ENCODE measurements around the gene SLC3A2. TPM values are rescaled to one million over a fixed set of nuclear protein-coding genes. Genes with fewer than 3 reads are reported as not detected.

SLC3A2 gene
- total RNA-seq: 216 and 237 TPM in 2 replicates

GRCh38 chr11:62880803-62881578 lies at the start of gene SLC3A2:
SLC3A2 (plus strand) TSS chr11:62880896; CDS start chr11:62881024, 128 bp downstream.

GRCh38 chr11:62831520-62832335 lies 49.0 kb upstream of the SLC3A2 start, which contains the start of gene STX5:
STX5 (minus strand) TSS chr11:62832051; CDS start chr11:62831243, 808 bp downstream.

GRCh38 chr11:62832336-62833234 lies 48.1 kb upstream of the SLC3A2 start, which contains the start of gene TEX54:
TEX54 (minus strand) TSS chr11:62832841.

GRCh38 chr11:62839050-62839945 lies 41.4 kb upstream of the SLC3A2 start, which contains the start of gene WDR74:
WDR74 (minus strand) TSS chr11:62839590; CDS start chr11:62839570, 20 bp downstream.

GRCh38 chr11:62921201-62921572 lies 40.5 kb downstream of the SLC3A2 start, which contains the start of gene CHRM1:
CHRM1 (minus strand) TSS chr11:62921363; CDS start chr11:62911100, 10,263 bp downstream.

Other genes starting within 250 kb of the SLC3A2 start
- 263 and 291 TPM in 2 replicates for gene GANAB, start 234.3 kb upstream of the SLC3A2 start, total RNA-seq
- 20.6 and 26.2 TPM in 2 replicates for gene INTS5, start 227.6 kb upstream of the SLC3A2 start, total RNA-seq
- 47.0 and 88.6 TPM in 2 replicates for gene C11orf98, start 215.7 kb upstream of the SLC3A2 start, total RNA-seq
- 2.9 and 20.2 TPM in 2 replicates for gene CSKMT, start 215.6 kb upstream of the SLC3A2 start, total RNA-seq
- 8.6 and 10.5 TPM in 2 replicates for gene UQCC3, start 209.2 kb upstream of the SLC3A2 start, total RNA-seq
- gene LBHD1, start 208.6 kb upstream of the SLC3A2 start, total RNA-seq: 6.9 and 11.0 TPM in 2 replicates
- gene UBXN1, start 201.8 kb upstream of the SLC3A2 start, total RNA-seq: 97.7 and 109 TPM in 2 replicates
- 5.8 and 6.6 TPM in 2 replicates for gene LRRN4CL, start 191.4 kb upstream of the SLC3A2 start, total RNA-seq
- 79.6 and 137 TPM in 2 replicates for gene BSCL2, start 173.5 kb upstream of the SLC3A2 start, total RNA-seq
- not detected in 2 replicates for gene GNG3, start 173.2 kb upstream of the SLC3A2 start, total RNA-seq
- 6.6 and 6.9 TPM in 2 replicates for gene HNRNPUL2, start 153.4 kb upstream of the SLC3A2 start, total RNA-seq
- 27.1 and 44.5 TPM in 2 replicates for gene TTC9C, start 152.4 kb upstream of the SLC3A2 start, total RNA-seq
- gene ZBTB3, start 126.7 kb upstream of the SLC3A2 start, total RNA-seq: 6.1 and 10.3 TPM in 2 replicates
- 96.1 and 114 TPM in 2 replicates for gene POLR2G, start 119.3 kb upstream of the SLC3A2 start, total RNA-seq
- 11.8 and 18.6 TPM in 2 replicates for gene TAF6L, start 109.5 kb upstream of the SLC3A2 start, total RNA-seq
- gene TMEM179B, start 93.5 kb upstream of the SLC3A2 start, total RNA-seq: 73.7 and 93.1 TPM in 2 replicates
- gene TMEM223, start 88.9 kb upstream of the SLC3A2 start, total RNA-seq: 40.9 and 43.8 TPM in 2 replicates
- 26.2 and 30.5 TPM in 2 replicates for gene NXF1, start 75.5 kb upstream of the SLC3A2 start, total RNA-seq
- 33.2 and 59.2 TPM in 2 replicates for gene STX5, start 48.8 kb upstream of the SLC3A2 start, total RNA-seq
- not detected in 2 replicates for gene TEX54, start 48.1 kb upstream of the SLC3A2 start, total RNA-seq
- gene WDR74, start 41.3 kb upstream of the SLC3A2 start, total RNA-seq: 39.7 and 57.4 TPM in 2 replicates
- gene CHRM1, start 40.5 kb downstream of the SLC3A2 start, total RNA-seq: not detected in 2 replicates
- gene SLC22A6, start 104.1 kb downstream of the SLC3A2 start, total RNA-seq: not detected in 2 replicates
- gene SLC22A8, start 134.9 kb downstream of the SLC3A2 start, total RNA-seq: not detected in 2 replicates

Data from myometrial cell (primary cell).